Astrocyte of the cerebellum (primary cell): ENCODE data around the gene CDHR1.

Source experiments
- DNase-seq: peaks from one replicate; pipeline ENCODE4 v3.0.0-alpha.2; 2011; ENCODE audit warnings: low read depth
- H3K4me3 ChIP-seq: 2 replicates; pipeline ENCODE4 v1.5.1; 2011; ENCODE audit warnings: mild to moderate bottlenecking, low read depth, low read length, moderate library complexity
- in situ Hi-C: cut with HindIII; loops from 2 replicates; pipeline ENCODE4 v1.10.0; 2017; ENCODE audit warnings: low sequenced_read_pairs
- TF ChIP-seq, protein P1 (sequence below): IDR thresholded peaks from 2 replicates; pipeline ENCODE4 v1.5.1; 2012; ENCODE audit warnings: low read length, low read depth, moderate library complexity, mild to moderate bottlenecking; ENCODE audit errors: missing control alignments

The CDHR1 gene

DNA sequence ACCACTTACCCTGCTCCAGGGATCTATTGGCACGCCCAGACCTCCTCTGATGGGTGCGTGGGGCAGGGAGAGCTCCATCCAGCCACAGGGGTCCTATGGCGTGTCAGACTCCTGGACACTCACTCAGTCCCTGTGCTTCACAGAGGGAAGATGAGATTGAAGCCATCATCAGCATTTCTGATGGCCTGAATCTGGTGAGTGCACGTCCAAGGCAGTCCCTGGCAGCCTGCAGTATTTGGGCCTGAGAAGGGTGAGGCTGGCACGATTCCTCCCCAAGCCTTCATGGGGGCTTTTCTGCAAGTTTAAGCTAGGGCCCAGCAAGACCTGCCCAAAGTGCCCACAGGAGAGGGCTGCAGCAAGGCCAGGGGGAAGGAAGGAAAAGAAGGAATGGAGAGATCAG, 3.3 kb downstream of the CDHR1 start:
- in situ Hi-C loops: no loop called here
- TF ChIP-seq, protein P1, sequence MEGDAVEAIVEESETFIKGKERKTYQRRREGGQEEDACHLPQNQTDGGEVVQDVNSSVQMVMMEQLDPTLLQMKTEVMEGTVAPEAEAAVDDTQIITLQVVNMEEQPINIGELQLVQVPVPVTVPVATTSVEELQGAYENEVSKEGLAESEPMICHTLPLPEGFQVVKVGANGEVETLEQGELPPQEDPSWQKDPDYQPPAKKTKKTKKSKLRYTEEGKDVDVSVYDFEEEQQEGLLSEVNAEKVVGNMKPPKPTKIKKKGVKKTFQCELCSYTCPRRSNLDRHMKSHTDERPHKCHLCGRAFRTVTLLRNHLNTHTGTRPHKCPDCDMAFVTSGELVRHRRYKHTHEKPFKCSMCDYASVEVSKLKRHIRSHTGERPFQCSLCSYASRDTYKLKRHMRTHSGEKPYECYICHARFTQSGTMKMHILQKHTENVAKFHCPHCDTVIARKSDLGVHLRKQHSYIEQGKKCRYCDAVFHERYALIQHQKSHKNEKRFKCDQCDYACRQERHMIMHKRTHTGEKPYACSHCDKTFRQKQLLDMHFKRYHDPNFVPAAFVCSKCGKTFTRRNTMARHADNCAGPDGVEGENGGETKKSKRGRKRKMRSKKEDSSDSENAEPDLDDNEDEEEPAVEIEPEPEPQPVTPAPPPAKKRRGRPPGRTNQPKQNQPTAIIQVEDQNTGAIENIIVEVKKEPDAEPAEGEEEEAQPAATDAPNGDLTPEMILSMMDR: no peak
- DNase-seq: no peak

DNA sequence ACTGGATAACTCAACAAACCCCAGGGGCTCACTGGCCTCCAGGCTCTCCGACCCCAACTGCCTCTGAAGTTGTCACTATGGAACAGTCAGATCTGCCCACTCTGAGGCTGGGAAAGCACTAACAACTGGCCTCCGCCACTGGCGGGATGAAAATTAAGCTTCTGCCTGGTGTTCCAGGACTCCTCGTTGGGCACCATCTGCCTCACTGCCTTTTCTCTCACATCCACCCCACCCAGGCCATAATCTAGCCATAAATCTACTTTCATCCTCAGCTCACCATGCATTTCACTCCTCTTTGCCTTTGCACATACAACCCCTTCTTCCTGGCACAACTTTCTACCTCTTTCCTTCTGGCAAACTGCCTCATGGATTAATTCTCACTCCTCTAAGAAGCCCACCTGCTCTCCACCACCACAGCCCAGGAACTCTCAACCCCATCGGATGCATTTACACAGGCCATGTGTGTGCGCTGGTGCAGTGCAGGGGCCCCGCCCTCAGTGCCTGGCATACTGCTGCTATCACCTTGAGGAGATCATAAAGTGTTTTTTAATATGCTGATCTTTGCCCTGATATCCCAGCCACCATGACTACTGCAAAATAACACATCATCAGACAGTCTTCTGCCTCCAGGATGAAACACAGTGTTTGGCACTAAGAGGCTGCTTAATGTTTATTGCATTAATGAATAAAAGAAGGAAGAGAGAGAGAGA, 4.0 kb downstream of the CDHR1 start:
- DNase-seq: no peak
- H3K4me3 ChIP-seq: no peak overlapping the region
- in situ Hi-C loops: no loop called here
- TF ChIP-seq, protein P1: no peak

More for the DNA sequence above, 3.3 kb downstream of the CDHR1 start:
- H3K4me3 ChIP-seq: no peak overlapping the region

- in situ Hi-C loops: no loop called here
- TF ChIP-seq, protein P1: no peak
Measured at GRCh38 chr10:84200537-84201243, 6.4 kb downstream of the CDHR1 start.

GRCh38 chr10:84201244-84201606, 6.9 kb downstream of the CDHR1 start:
- no peak overlapping the region for H3K4me3 ChIP-seq
- in situ Hi-C loops: no loop called here
- TF ChIP-seq, protein P1: no peak
- no peak for DNase-seq

More at GRCh38 chr10:84200537-84201243, 6.4 kb downstream of the CDHR1 start:
- H3K4me3 ChIP-seq: no peak overlapping the region
- no peak for DNase-seq

GRCh38 chr10:84201682-84202081, 7.3 kb downstream of the CDHR1 start:
- in situ Hi-C loops: no loop called here
- H3K4me3 ChIP-seq: no peak overlapping the region
- no peak for DNase-seq
- TF ChIP-seq, protein P1: no peak

DNA sequence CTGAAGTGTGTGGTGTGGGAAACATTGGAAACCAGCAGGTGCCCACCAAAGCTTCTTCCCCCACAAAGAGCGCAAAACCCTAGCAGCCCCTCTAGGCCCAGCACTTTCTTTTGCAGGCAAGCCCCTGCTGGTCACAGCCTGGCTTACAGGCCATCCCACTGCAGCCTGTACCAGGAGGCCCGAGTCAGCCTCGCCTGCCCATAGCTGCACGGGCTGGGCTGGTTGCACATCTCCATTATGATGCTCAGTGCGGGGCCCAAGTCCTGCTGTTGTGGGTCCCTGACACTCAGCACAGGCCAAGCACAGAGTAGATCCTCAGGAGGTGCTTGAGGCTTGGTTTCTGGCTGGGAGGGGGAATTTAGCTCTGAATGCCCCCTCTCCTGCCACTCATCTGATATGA, 8.0 kb downstream of the CDHR1 start:
- TF ChIP-seq, protein P1: no peak
- in situ Hi-C loops: no loop called here
- DNase-seq: no peak
- no peak overlapping the region for H3K4me3 ChIP-seq
